WTC11 (cell line): Measurements from ENCODE around the gene OPTC.

ENCODE experiments used
- CREB1 ChIP-seq: sonication (generic); formaldehyde crosslinking; IDR thresholded peaks from 2 replicates; pipeline ENCODE4 v1.8.0; 2023; ENCODE audit warnings: mild to moderate bottlenecking, missing genetic modification reagents
- CTCF ChIP-seq: fragments of 200-600 bp; IDR thresholded peaks from 2 replicates; pipeline ENCODE4 v1.8.0; 2022; ENCODE audit warnings: antibody characterized with exemption
- ZNF232 ChIP-seq: sonication (generic); formaldehyde crosslinking; IDR thresholded peaks from 2 replicates; pipeline ENCODE4 v1.8.0; 2022; ENCODE audit warnings: mild to moderate bottlenecking, missing genetic modification reagents
- TF ChIP-seq, protein P1 (sequence below): sonication (generic); formaldehyde crosslinking; IDR thresholded peaks from 2 replicates; pipeline ENCODE4 v1.8.1; 2023; ENCODE audit warnings: mild to moderate bottlenecking, missing genetic modification reagents
- TF ChIP-seq, protein P2 (sequence below): sonication (generic); formaldehyde crosslinking; IDR thresholded peaks from 2 replicates; pipeline ENCODE4 v1.8.0; 2022; ENCODE audit warnings: mild to moderate bottlenecking, missing genetic modification reagents
- TF ChIP-seq, protein P3 (sequence below): sonication (generic); formaldehyde crosslinking; IDR thresholded peaks from 2 replicates; pipeline ENCODE4 v1.8.0; 2022; ENCODE audit warnings: mild to moderate bottlenecking, missing genetic modification reagents

GRCh38 chr1:203493901-203494300 is at the start of gene OPTC:
- TF ChIP-seq CTCF (no peak), ZNF232 (CRISPR knock-in tag) (no peak), CREB1 (CRISPR knock-in tag) (no peak)
- TF ChIP-seq, protein P1, sequence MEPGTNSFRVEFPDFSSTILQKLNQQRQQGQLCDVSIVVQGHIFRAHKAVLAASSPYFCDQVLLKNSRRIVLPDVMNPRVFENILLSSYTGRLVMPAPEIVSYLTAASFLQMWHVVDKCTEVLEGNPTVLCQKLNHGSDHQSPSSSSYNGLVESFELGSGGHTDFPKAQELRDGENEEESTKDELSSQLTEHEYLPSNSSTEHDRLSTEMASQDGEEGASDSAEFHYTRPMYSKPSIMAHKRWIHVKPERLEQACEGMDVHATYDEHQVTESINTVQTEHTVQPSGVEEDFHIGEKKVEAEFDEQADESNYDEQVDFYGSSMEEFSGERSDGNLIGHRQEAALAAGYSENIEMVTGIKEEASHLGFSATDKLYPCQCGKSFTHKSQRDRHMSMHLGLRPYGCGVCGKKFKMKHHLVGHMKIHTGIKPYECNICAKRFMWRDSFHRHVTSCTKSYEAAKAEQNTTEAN (CRISPR knock-in tag): no peak
- TF ChIP-seq, protein P2, sequence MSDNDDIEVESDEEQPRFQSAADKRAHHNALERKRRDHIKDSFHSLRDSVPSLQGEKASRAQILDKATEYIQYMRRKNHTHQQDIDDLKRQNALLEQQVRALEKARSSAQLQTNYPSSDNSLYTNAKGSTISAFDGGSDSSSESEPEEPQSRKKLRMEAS (CRISPR knock-in tag): no peak
- TF ChIP-seq, protein P3, sequence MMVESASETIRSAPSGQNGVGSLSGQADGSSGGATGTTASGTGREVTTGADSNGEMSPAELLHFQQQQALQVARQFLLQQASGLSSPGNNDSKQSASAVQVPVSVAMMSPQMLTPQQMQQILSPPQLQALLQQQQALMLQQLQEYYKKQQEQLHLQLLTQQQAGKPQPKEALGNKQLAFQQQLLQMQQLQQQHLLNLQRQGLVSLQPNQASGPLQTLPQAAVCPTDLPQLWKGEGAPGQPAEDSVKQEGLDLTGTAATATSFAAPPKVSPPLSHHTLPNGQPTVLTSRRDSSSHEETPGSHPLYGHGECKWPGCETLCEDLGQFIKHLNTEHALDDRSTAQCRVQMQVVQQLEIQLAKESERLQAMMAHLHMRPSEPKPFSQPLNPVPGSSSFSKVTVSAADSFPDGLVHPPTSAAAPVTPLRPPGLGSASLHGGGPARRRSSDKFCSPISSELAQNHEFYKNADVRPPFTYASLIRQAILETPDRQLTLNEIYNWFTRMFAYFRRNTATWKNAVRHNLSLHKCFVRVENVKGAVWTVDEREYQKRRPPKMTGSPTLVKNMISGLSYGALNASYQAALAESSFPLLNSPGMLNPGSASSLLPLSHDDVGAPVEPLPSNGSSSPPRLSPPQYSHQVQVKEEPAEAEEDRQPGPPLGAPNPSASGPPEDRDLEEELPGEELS: no peak
